AG10803 (cell line): ENCODE data around the gene CEP95.
A peak's percentile ranks its signal among the peaks of the same experiment; 100 is the strongest.

Source experiments
- DNase-seq: peaks from one replicate; pipeline ENCODE4 v3.0.0; 2010; ENCODE audit warnings: low read depth
- H3K4me3 ChIP-seq: 2 replicates; pipeline ENCODE4 v1.5.1; 2011; ENCODE audit warnings: mild to moderate bottlenecking, low read length, control low read depth
- TF ChIP-seq, protein P1 (sequence below): conservative IDR thresholded peaks from 2 replicates; pipeline ENCODE4 v1.5.1; 2011; ENCODE audit warnings: mild to moderate bottlenecking, low read length, control low read depth, inconsistent platforms

CEP95 gene

DNA sequence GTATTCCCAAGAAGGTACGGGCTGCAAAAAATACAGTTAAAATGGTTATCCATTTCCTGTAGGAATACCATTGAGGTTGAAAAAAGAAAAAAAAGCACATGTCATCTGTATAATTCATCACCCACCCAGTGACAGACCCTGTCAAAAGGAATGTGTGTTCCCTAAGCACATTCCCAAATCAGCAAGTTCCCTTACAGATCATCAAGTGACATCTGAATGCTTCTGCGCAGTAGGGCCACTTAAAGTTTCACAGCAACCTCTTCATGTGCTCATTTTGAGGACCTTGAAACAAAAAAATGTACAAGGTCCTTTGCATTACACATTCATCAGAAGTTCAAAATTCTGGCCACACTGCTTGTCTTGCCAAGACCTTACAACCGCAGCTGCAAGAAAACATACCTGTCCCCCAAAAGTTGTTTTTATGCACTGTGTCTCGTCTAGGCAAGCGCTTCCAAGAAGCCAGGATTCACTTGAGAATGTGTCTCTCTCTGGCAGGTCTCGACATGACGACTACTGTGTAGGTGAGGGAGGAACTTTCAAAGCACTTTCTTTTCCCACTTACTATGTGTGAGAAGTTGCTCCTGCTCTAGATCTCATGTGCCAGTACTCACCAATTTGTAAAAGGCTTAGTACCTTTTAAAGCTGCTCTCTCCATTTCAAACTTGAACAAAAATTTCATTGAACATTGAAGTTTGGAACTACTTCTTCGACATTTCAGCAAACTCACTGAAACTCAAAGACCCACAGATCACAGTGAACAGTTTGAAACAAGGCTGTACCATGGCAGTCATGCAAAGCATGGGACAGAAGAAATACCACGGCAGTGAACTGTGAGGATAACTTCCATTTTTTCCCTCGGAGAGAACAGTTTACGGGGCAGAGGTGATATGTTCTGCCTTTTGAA lies 5.7 kb upstream of the CEP95 start:
- H3K4me3 ChIP-seq: no peak overlapping the region
- TF ChIP-seq, protein P1, sequence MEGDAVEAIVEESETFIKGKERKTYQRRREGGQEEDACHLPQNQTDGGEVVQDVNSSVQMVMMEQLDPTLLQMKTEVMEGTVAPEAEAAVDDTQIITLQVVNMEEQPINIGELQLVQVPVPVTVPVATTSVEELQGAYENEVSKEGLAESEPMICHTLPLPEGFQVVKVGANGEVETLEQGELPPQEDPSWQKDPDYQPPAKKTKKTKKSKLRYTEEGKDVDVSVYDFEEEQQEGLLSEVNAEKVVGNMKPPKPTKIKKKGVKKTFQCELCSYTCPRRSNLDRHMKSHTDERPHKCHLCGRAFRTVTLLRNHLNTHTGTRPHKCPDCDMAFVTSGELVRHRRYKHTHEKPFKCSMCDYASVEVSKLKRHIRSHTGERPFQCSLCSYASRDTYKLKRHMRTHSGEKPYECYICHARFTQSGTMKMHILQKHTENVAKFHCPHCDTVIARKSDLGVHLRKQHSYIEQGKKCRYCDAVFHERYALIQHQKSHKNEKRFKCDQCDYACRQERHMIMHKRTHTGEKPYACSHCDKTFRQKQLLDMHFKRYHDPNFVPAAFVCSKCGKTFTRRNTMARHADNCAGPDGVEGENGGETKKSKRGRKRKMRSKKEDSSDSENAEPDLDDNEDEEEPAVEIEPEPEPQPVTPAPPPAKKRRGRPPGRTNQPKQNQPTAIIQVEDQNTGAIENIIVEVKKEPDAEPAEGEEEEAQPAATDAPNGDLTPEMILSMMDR: no peak
- no peak for DNase-seq

DNA sequence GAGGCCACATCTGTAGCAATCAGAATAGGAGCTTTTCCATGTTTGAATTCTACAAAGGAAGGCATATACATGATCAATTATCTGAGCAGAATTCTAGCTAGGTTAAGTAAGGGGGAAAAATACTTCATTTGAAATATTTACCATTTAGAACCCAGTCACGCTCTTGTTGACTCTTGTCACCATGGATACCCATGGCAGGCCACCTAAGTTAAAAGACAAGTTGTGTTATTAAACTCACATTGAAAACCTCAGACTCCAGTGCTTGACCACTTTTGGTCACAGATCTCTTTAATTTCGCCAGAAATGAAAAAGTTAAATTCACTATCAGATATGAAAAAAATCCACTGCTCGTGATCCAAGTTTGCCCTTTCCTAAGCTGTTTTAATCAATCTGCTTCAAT lies 4.8 kb upstream of the CEP95 start:
- no peak overlapping the region for H3K4me3 ChIP-seq
- TF ChIP-seq, protein P1: no peak
- no peak for DNase-seq

DNA sequence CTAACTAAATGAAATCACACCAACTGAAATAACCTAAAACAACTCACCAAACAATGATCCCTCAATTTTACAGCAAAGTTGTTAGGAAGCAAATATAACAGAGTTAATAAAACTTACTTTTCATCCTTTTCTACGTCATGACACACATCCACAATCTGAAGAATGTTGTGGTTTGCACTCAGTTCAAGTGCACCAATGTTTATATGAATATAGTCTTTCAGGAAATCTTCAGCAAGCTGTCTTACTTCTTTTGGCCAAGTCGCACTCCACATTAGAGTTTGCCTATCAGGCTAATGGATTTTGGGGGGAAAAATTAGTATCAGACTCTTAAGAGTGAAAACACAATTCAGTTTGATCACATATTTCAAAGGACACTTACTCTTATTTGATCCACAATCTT lies 4.0 kb upstream of the CEP95 start:
- DNase-seq: peak; percentile 27
- H3K4me3 ChIP-seq: no peak overlapping the region
- TF ChIP-seq, protein P1: no peak

DNA sequence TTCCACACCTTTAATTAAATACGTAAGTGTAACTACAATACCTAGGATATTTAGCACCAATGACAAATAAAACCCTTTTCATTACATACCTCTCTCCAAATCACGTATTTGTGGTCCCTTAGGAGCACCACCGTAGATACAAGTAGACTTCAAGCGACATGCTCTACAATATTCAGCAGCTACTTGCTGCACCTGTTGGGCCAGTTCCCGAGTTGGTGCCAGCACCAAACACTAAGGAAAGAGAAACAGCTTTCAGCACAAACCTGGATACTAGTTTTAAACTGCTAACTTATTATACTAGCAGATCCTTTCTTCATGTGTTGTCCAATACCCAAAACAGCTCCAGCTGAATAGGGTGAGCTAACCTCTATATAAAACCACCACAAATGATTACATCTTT lies 3.4 kb upstream of the CEP95 start:
- TF ChIP-seq, protein P1: no peak
- no peak overlapping the region; the same call in 1 of the 2 replicates for H3K4me3 ChIP-seq
- no peak for DNase-seq

DNA sequence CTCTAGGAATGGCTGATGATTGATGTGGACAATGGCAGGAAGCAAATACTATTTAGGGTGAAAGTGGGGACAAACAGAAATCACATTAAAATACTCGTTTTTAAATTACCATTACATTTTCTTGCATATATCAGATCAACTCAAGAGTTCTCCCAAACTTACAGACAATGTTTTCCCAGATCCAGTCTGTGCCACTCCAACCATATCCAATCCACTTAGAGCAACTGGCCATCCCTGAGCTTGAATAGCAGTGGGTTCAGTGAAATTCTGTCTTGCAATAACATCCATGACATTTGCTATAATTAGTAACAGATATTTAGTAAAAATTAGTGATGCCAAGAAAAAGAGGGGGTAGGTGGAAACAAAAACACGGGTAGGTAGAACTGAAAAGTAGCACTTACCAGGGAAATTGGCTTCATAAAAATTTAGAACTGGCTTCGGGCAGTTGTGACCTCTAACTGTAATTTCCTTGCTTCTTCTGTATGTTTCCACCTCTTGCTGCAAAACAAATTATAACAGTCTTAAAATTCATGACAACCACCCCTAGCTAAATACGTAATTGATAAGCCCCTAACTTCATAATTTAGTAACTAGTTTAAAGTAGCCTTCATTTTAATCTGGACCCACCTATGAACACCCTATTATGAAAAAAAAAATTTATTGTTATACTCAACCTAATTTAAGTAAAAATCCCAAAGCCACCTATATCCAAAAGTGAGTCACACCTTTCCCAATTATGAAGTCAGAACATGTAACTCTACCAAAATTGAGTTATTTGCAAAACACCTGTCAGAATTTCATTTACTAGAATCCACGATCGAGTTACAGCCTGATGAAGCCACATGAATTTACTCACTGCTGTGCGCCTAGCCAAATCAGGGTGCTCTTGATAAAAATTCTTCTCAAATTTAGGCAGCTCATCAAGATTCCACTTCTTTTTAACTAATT lies 2.7 kb upstream of the CEP95 start:
- peak overlapping the region; percentile 96 for H3K4me3 ChIP-seq
- TF ChIP-seq, protein P1: no peak
- peak; percentile 15 for DNase-seq

DNA sequence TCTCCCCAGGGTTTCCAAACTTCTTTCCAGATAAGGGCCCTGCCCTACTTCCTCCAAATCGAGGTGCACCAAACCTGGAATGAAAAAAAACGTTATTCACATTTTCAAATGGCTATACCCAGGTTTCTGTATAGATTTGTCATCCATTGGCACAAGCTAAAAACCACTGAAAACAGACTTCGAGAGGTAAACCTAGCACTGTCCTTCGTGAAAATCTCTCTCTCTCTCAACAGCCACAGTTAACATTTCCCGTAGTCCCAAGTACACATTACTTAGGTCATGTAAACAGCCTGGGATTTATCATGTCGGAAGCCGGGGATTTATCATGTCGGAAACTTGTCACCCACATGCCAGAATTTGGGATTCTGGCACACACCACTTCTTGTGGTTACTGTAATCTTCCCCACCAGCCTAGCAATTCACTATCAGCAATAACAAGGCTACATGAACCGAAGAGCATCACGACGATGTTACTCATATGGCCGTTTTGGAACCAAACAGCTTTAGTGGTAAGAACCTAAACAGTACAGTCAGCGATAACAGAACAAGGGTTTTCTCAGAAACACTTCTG lies 1.9 kb upstream of the CEP95 start:
- DNase-seq: peak; percentile 56
- TF ChIP-seq, protein P1: no peak
- H3K4me3 ChIP-seq: peak overlapping the region; percentile 96
